SK-N-SH treated with all-trans-retinoic acid at 6 μM for 48 hours (cell line): ENCODE results near the gene JPT2.

Source experiments
- ARNTL ChIP-seq: fragments of 450-650 bp; formaldehyde crosslinking; IDR thresholded peaks from 2 replicates; pipeline ENCODE4 v1.5.0; 2020; ENCODE audit warnings: low read depth, mild to moderate bottlenecking, moderate library complexity, borderline replicate concordance
- BACH2 ChIP-seq: fragments of 250-450 bp; sonication (Bioruptor Pico); IDR thresholded peaks from 2 replicates; pipeline ENCODE4 v1.9.0; 2021; ENCODE audit warnings: mild to moderate bottlenecking, borderline replicate concordance
- ESRRG ChIP-seq: fragments of 250-450 bp; sonication (Bioruptor Pico); IDR thresholded peaks from 2 replicates; pipeline ENCODE4 v1.6.1; 2021; ENCODE audit warnings: mild to moderate bottlenecking
- GLIS3 ChIP-seq: fragments of 250-450 bp; sonication (Bioruptor Pico); IDR thresholded peaks from 2 replicates; pipeline ENCODE4 v1.5.0; 2020; ENCODE audit warnings: mild to moderate bottlenecking, moderate library complexity
- ISL1 ChIP-seq: fragments of 250-450 bp; sonication (Bioruptor Pico); IDR thresholded peaks from 2 replicates; pipeline ENCODE4 v2.1.2; 2022; ENCODE audit warnings: mild to moderate bottlenecking, moderate library complexity
- PPARA ChIP-seq: fragments of 250-450 bp; sonication (Bioruptor Pico); IDR thresholded peaks from 2 replicates; pipeline ENCODE4 v1.5.0; 2020; ENCODE audit warnings: mild to moderate bottlenecking, borderline replicate concordance
- RARB ChIP-seq: fragments of 250-450 bp; sonication (Bioruptor Pico); IDR thresholded peaks from 2 replicates; pipeline ENCODE4 v1.8.0; 2021; ENCODE audit warnings: mild to moderate bottlenecking, moderate library complexity
- TOX ChIP-seq: fragments of 250-450 bp; sonication (Bioruptor Pico); IDR thresholded peaks from 2 replicates; pipeline ENCODE4 v1.8.0; 2021; ENCODE audit warnings: mild to moderate bottlenecking, moderate library complexity, borderline replicate concordance
- ZFP3 ChIP-seq: fragments of 250-450 bp; sonication (Bioruptor Pico); IDR thresholded peaks from 2 replicates; pipeline ENCODE4 v1.5.0; 2020; ENCODE audit warnings: mild to moderate bottlenecking, moderate library complexity
- ZNF565 ChIP-seq: fragments of 450-650 bp; formaldehyde crosslinking; conservative IDR thresholded peaks from 2 replicates; pipeline ENCODE4 v1.5.0; 2020; ENCODE audit warnings: low read depth, mild to moderate bottlenecking, moderate library complexity
- ZNF70 ChIP-seq: fragments of 450-650 bp; formaldehyde crosslinking; IDR thresholded peaks from 2 replicates; pipeline ENCODE4 v1.5.0; 2020; ENCODE audit warnings: mild to moderate bottlenecking, moderate library complexity
- TF ChIP-seq, protein P1 (sequence below): fragments of 250-450 bp; sonication (Bioruptor Pico); IDR thresholded peaks from 2 replicates; pipeline ENCODE4 v1.5.1; 2020; ENCODE audit warnings: low read depth, mild to moderate bottlenecking, moderate library complexity

- TF ChIP-seq ARNTL (CRISPR knock-in tag) (no peak), ZNF70 (CRISPR knock-in tag) (no peak), GLIS3 (CRISPR knock-in tag) (no peak), ISL1 (CRISPR knock-in tag) (no peak), ZFP3 (CRISPR knock-in tag) (no peak), RARB (no peak), ZNF565 (CRISPR knock-in tag) (no peak), ESRRG (CRISPR knock-in tag) (no peak), PPARA (CRISPR knock-in tag) (no peak), BACH2 (no peak), TOX (CRISPR knock-in tag) (no peak)
- TF ChIP-seq, protein P1, sequence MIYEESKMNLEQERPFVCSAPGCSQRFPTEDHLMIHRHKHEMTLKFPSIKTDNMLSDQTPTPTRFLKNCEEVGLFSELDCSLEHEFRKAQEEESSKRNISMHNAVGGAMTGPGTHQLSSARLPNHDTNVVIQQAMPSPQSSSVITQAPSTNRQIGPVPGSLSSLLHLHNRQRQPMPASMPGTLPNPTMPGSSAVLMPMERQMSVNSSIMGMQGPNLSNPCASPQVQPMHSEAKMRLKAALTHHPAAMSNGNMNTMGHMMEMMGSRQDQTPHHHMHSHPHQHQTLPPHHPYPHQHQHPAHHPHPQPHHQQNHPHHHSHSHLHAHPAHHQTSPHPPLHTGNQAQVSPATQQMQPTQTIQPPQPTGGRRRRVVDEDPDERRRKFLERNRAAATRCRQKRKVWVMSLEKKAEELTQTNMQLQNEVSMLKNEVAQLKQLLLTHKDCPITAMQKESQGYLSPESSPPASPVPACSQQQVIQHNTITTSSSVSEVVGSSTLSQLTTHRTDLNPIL, result no peak
These were observed 44.8 kb upstream of the JPT2 start for GRCh38 chr16:1633310-1633709.
